Keratinocyte (primary cell): Measurements from ENCODE around the gene TSFM. TPM values are rescaled to one million over a fixed set of nuclear protein-coding genes. Genes with fewer than 3 reads are reported as not detected.

ENCODE experiments used
- DNase-seq: peaks from one replicate; pipeline ENCODE4 v3.0.0-alpha.2; 2011; ENCODE audit warnings: low read depth, missing footprints, low spot score
- FAIRE-seq: peaks from 2 replicates; lab custom pipeline; 2011; peaks lifted over from hg19 to GRCh38; lab: Jason Lieb, UNC
- H2AFZ ChIP-seq: 2 replicates; pipeline ENCODE4 v1.6.0; 2012; ENCODE audit warnings: low read length, control low read depth, inconsistent platforms; ENCODE audit not compliant: control insufficient read depth
- H3K27ac ChIP-seq: 2 replicates; pipeline ENCODE4 v1.5.1; 2011; ENCODE audit warnings: low read length; ENCODE audit not compliant: control insufficient read depth, insufficient read depth
- H3K27me3 ChIP-seq: 3 replicates; pipeline ENCODE4 v1.6.0; 2011; ENCODE audit warnings: low read length; ENCODE audit not compliant: control insufficient read depth, insufficient read depth; ENCODE audit errors: extremely low read depth
- H3K36me3 ChIP-seq, 2 experiments: 2 replicates in 1 of 2; 3 replicates in 1 of 2; pipeline ENCODE4 v1.5.1; 2011; ENCODE audit warnings: low read length in 2 of 2, mild to moderate bottlenecking in 1 of 2; ENCODE audit not compliant: control insufficient read depth in 2 of 2, insufficient read depth in 2 of 2; ENCODE audit errors: extremely low read depth in 1 of 2
- H3K4me1 ChIP-seq: 3 replicates; pipeline ENCODE4 v1.5.1; 2011; ENCODE audit warnings: low read length; ENCODE audit not compliant: control insufficient read depth, insufficient read depth; ENCODE audit errors: extremely low read depth
- H3K4me2 ChIP-seq: 3 replicates; pipeline ENCODE4 v1.6.0; 2011; ENCODE audit warnings: low read depth, low read length; ENCODE audit not compliant: control insufficient read depth, insufficient read depth; ENCODE audit errors: extremely low read depth
- H3K4me3 ChIP-seq, 3 experiments: fragments of 200-600 bp in 1 of 3; sonication (generic) in 1 of 3; 2 replicates in 2 of 3; 3 replicates in 1 of 3; pipeline ENCODE4 v1.5.1; 2011 to 2016; ENCODE audit warnings: low read length in 3 of 3, mild to moderate bottlenecking in 3 of 3, control low read depth in 2 of 3, inconsistent platforms in 1 of 3, low read depth in 1 of 3, mixed read lengths in 1 of 3, mixed run types in 1 of 3, moderate library complexity in 1 of 3; ENCODE audit not compliant: control insufficient read depth in 2 of 3, insufficient read depth in 2 of 3; ENCODE audit errors: extremely low read depth in 1 of 3
- H3K79me2 ChIP-seq: 2 replicates; pipeline ENCODE4 v1.6.0; 2012; ENCODE audit warnings: low read length; ENCODE audit not compliant: control insufficient read depth, insufficient read depth
- H3K9ac ChIP-seq: 3 replicates; pipeline ENCODE4 v1.6.0; 2011; ENCODE audit warnings: low read length; ENCODE audit not compliant: control insufficient read depth, insufficient read depth; ENCODE audit errors: extremely low read depth
- H3K9me1 ChIP-seq: 3 replicates; pipeline ENCODE4 v1.6.0; 2011; ENCODE audit warnings: low read length; ENCODE audit not compliant: control insufficient read depth, insufficient read depth; ENCODE audit errors: extremely low read depth
- H3K9me3 ChIP-seq: 2 replicates; pipeline ENCODE4 v1.5.1; 2012; ENCODE audit warnings: low read depth, low read length; ENCODE audit not compliant: control insufficient read depth
- H4K20me1 ChIP-seq: 3 replicates; pipeline ENCODE4 v1.6.0; 2011; ENCODE audit warnings: low read length; ENCODE audit not compliant: control insufficient read depth, insufficient read depth; ENCODE audit errors: extremely low read depth
- CTCF ChIP-seq, 3 experiments: IDR thresholded peaks in 1 of 3; conservative IDR thresholded peaks in 1 of 3; optimal IDR thresholded peaks in 1 of 3; 2 replicates in 2 of 3; 3 replicates in 1 of 3; pipeline versions ENCODE3 to v1.5.1; 2011; ENCODE audit warnings: low read length in 3 of 3, mild to moderate bottlenecking in 3 of 3, moderate library complexity in 2 of 3, control low read depth in 1 of 3, inconsistent platforms in 1 of 3; ENCODE audit not compliant: insufficient read depth in 2 of 3; ENCODE audit errors: extremely low read depth in 1 of 3
- EZH2 ChIP-seq: IDR thresholded peaks from one replicate; pipeline ENCODE4 v1.6.1; 2012; ENCODE audit warnings: inconsistent platforms, mild to moderate bottlenecking, low read length, moderate library complexity
- dilution Hi-C: fragments of 300-500 bp; cut with MboI; formaldehyde crosslinking; loops from one replicate; pipeline ENCODE4 v1.7.0; 2020; ENCODE audit warnings: low sequenced_read_pairs; ENCODE audit not compliant: extremely low pct_ligation_motif_present
- polyA plus RNA-seq, 5 experiments: library from polyadenylated mRNA; depleted of rRNA in 3 of 5; stranded (reverse) in 3 of 5; stranded (forward) in 1 of 5; unstranded in 1 of 5; fragments of >200 nt; gene quantifications; 1 replicate in 1 of 5; 2 replicates in 3 of 5; 3 replicates in 1 of 5; pipeline versions ENCODE4 v1.2.1 to v1.2.3, GENCODE V29; 2011 to 2012; ENCODE audit warnings: missing spikeins in 2 of 5, low read depth in 1 of 5, low replicate concordance in 1 of 5

Gene TSFM
- polyA plus RNA-seq, 1 donor (not counting 4 experiments of a cell fraction or from before 2014, with no cell fraction given) = 30.5 TPM

GRCh38 chr12:57796996-57797395 is 14.4 kb downstream of the TSFM start:
- FAIRE-seq = no peak
- no peaks in the 10 kb centered on the region for H4K20me1 ChIP-seq
- no peak for DNase-seq
- no peak overlapping the region for H2AFZ ChIP-seq
- no peaks in the 10 kb centered on the region for H3K9me3 ChIP-seq
- no peaks in the 10 kb centered on the region for H3K79me2 ChIP-seq
- H3K27me3 ChIP-seq = no peaks in the 10 kb centered on the region
- H3K9me1 ChIP-seq = no peaks in the 10 kb centered on the region
- no peak overlapping the region for H3K4me3 ChIP-seq
- H3K9ac ChIP-seq = no peak overlapping the region
- dilution Hi-C loops = no loop called here
- H3K4me1 ChIP-seq = peaks cover 19% of the 10 kb centered on the region
- H3K36me3 ChIP-seq = peaks cover 14 to 16% of the 10 kb centered on the region in 2 experiments
- no peak overlapping the region for H3K27ac ChIP-seq
- H3K4me2 ChIP-seq = no peak overlapping the region
- TF ChIP-seq EZH2 (no peak), CTCF (optimal IDR thresholded peaks at IDR 0.05 in 1 of 3, IDR thresholded peaks at IDR 0.05 in 1 of 3, conservative IDR thresholded peaks at IDR 0.05 in 1 of 3; ENCODE audit: extremely low read depth in 1 of 3, insufficient read depth in 2 of 3, low read length in 3 of 3) (no peak)

GRCh38 chr12:57797933-57798332 is 15.3 kb downstream of the TSFM start:
- no peak for TF ChIP-seq EZH2
- no peak for TF ChIP-seq CTCF (optimal IDR thresholded peaks at IDR 0.05 in 1 of 3, IDR thresholded peaks at IDR 0.05 in 1 of 3, conservative IDR thresholded peaks at IDR 0.05 in 1 of 3; ENCODE audit: extremely low read depth in 1 of 3, insufficient read depth in 2 of 3, low read length in 3 of 3)
- no peak overlapping the region for H3K4me3 ChIP-seq
- FAIRE-seq (no peak), DNase-seq (no peak)
- H3K4me1 ChIP-seq = peaks cover 19% of the 10 kb centered on the region
- H3K4me2 ChIP-seq = no peak overlapping the region
- no peaks in the 10 kb centered on the region for H3K9me1 ChIP-seq
- no peak overlapping the region for H3K27ac ChIP-seq
- no peaks in the 10 kb centered on the region for H4K20me1 ChIP-seq
- no peaks in the 10 kb centered on the region for H3K9me3 ChIP-seq
- H3K36me3 ChIP-seq = peaks cover 17 to 19% of the 10 kb centered on the region in 2 experiments
- dilution Hi-C loops = no loop called here
- H2AFZ ChIP-seq = no peak overlapping the region
- no peaks in the 10 kb centered on the region for H3K27me3 ChIP-seq
- no peaks in the 10 kb centered on the region for H3K79me2 ChIP-seq
- no peak overlapping the region for H3K9ac ChIP-seq
